ENCODE results near the gene TP53AIP1.
"Not testable (repeated sequence)": the region's sequence is repeated elsewhere in the genome, so short reads cannot be mapped to it uniquely, and the experiment has no call there.

Gene TP53AIP1

GRCh38 chr11:128926437-128927107, 16.1 kb downstream of the TP53AIP1 start:
- no peak overlapping the region for H3K4me3 Mint-ChIP-seq
- H3K27ac Mint-ChIP-seq = no peak overlapping the region

GRCh38 chr11:128926000-128926399, 16.7 kb downstream of the TP53AIP1 start:
- peaks cover 8% of the 10 kb centered on the region for H3K27me3 Mint-ChIP-seq

More at GRCh38 chr11:128926437-128927107, 16.1 kb downstream of the TP53AIP1 start:
- H3K9me3 Mint-ChIP-seq = no peaks in the 10 kb centered on the region
- intact Hi-C loops (cut with micrococcal nuclease) = no loop called here
- no peaks in the 10 kb centered on the region for H3K36me3 Mint-ChIP-seq (ENCODE audit: low read depth)
- H3K4me1 Mint-ChIP-seq (ENCODE audit: low read depth) = peaks cover 25% of the 10 kb centered on the region
- peaks cover 8% of the 10 kb centered on the region for H3K27me3 Mint-ChIP-seq

GRCh38 chr11:128925250-128925600, 17.4 kb downstream of the TP53AIP1 start:
- no peaks in the 10 kb centered on the region for H3K9me3 Mint-ChIP-seq
- intact Hi-C loops (cut with micrococcal nuclease) = no loop called here
- H3K36me3 Mint-ChIP-seq (ENCODE audit: low read depth) = no peaks in the 10 kb centered on the region
- H3K27ac Mint-ChIP-seq = no peak overlapping the region
- peaks cover 10% of the 10 kb centered on the region for H3K27me3 Mint-ChIP-seq
- no peak overlapping the region for H3K4me3 Mint-ChIP-seq
- H3K4me1 Mint-ChIP-seq (ENCODE audit: low read depth) = peaks cover 19% of the 10 kb centered on the region

More at GRCh38 chr11:128926000-128926399, 16.7 kb downstream of the TP53AIP1 start:
- no peak overlapping the region for H3K4me3 Mint-ChIP-seq
- H3K4me1 Mint-ChIP-seq (ENCODE audit: low read depth) = peaks cover 22% of the 10 kb centered on the region
- no peaks in the 10 kb centered on the region for H3K9me3 Mint-ChIP-seq
- no peak overlapping the region for H3K27ac Mint-ChIP-seq
- intact Hi-C loops (cut with micrococcal nuclease) = no loop called here
- H3K36me3 Mint-ChIP-seq (ENCODE audit: low read depth) = no peaks in the 10 kb centered on the region

- Mint-ChIP-seq H3K9me3 (no peaks in the 10 kb centered on the region), H3K27ac (no peak overlapping the region), H3K36me3 (ENCODE audit: low read depth) (no peaks in the 10 kb centered on the region), H3K4me3 (no peak overlapping the region), H3K4me1 (ENCODE audit: low read depth) (peaks cover 19% of the 10 kb centered on the region), H3K27me3 (peaks cover 9% of the 10 kb centered on the region)
- intact Hi-C loops (cut with micrococcal nuclease) = no loop called here
These were observed 18.0 kb downstream of the TP53AIP1 start for GRCh38 chr11:128924510-128925249.

- H3K9me3 Mint-ChIP-seq = no peaks in the 10 kb centered on the region
- H3K27ac Mint-ChIP-seq = no peak overlapping the region
- no peaks in the 10 kb centered on the region for H3K36me3 Mint-ChIP-seq (ENCODE audit: low read depth)
- H3K4me1 Mint-ChIP-seq (ENCODE audit: low read depth) = peaks cover 22% of the 10 kb centered on the region
- H3K4me3 Mint-ChIP-seq = no peak overlapping the region
- H3K27me3 Mint-ChIP-seq = peaks cover 6% of the 10 kb centered on the region
- intact Hi-C loops (cut with micrococcal nuclease) = no loop called here
These were observed 18.6 kb downstream of the TP53AIP1 start for GRCh38 chr11:128924104-128924503.

GRCh38 chr11:128921793-128922192, 20.9 kb downstream of the TP53AIP1 start:
- peaks cover 6% of the 10 kb centered on the region for H3K27me3 Mint-ChIP-seq
- intact Hi-C loops (cut with micrococcal nuclease) = no loop called here
- H3K4me1 Mint-ChIP-seq (ENCODE audit: low read depth) = peaks cover 13% of the 10 kb centered on the region
- no peaks in the 10 kb centered on the region for H3K9me3 Mint-ChIP-seq
- no peaks in the 10 kb centered on the region for H3K36me3 Mint-ChIP-seq (ENCODE audit: low read depth)
- H3K4me3 Mint-ChIP-seq = no peak overlapping the region
- no peak overlapping the region for H3K27ac Mint-ChIP-seq

- intact Hi-C loops (cut with micrococcal nuclease) = no loop called here
- H3K27me3 Mint-ChIP-seq = peaks cover 6% of the 10 kb centered on the region
- no peak overlapping the region for H3K4me3 Mint-ChIP-seq
- H3K9me3 Mint-ChIP-seq = peaks cover 6% of the 10 kb centered on the region
- no peak overlapping the region for H3K27ac Mint-ChIP-seq
- H3K4me1 Mint-ChIP-seq (ENCODE audit: low read depth) = peaks cover 21% of the 10 kb centered on the region
- H3K36me3 Mint-ChIP-seq (ENCODE audit: low read depth) = no peaks in the 10 kb centered on the region
These were observed 22.0 kb downstream of the TP53AIP1 start for GRCh38 chr11:128920666-128921065.

GRCh38 chr11:128919635-128920034, 23.0 kb downstream of the TP53AIP1 start:
- H3K36me3 Mint-ChIP-seq (ENCODE audit: low read depth); H3K4me3 Mint-ChIP-seq; intact Hi-C loops (cut with micrococcal nuclease); H3K27me3 Mint-ChIP-seq: not testable (repeated sequence)
- Mint-ChIP-seq H3K9me3 (peaks cover 11% of the 10 kb centered on the region), H3K4me1 (ENCODE audit: low read depth) (peaks cover 21% of the 10 kb centered on the region), H3K27ac (peak overlapping the region; percentile 62)

GRCh38 chr11:128919216-128919615, 23.5 kb downstream of the TP53AIP1 start:
- intact Hi-C loops (cut with micrococcal nuclease) = no loop called here
- Mint-ChIP-seq H3K36me3 (ENCODE audit: low read depth) (no peaks in the 10 kb centered on the region), H3K27ac (peak overlapping the region; percentile 62), H3K9me3 (peaks cover 11% of the 10 kb centered on the region), H3K4me3 (no peak overlapping the region), H3K27me3 (peaks cover 2% of the 10 kb centered on the region), H3K4me1 (ENCODE audit: low read depth) (peaks cover 21% of the 10 kb centered on the region)

- Mint-ChIP-seq H3K36me3 (ENCODE audit: low read depth) (no peaks in the 10 kb centered on the region), H3K27ac (no peak overlapping the region), H3K27me3 (peaks cover 2% of the 10 kb centered on the region), H3K4me3 (no peak overlapping the region), H3K4me1 (ENCODE audit: low read depth) (peaks cover 21% of the 10 kb centered on the region), H3K9me3 (peaks cover 11% of the 10 kb centered on the region)
- intact Hi-C loops (cut with micrococcal nuclease) = no loop called here
These were observed 25.4 kb downstream of the TP53AIP1 start for GRCh38 chr11:128917144-128917724.

- Mint-ChIP-seq H3K36me3 (ENCODE audit: low read depth) (no peaks in the 10 kb centered on the region), H3K4me3 (no peak overlapping the region), H3K9me3 (peaks cover 11% of the 10 kb centered on the region), H3K4me1 (ENCODE audit: low read depth) (peaks cover 16% of the 10 kb centered on the region), H3K27me3 (peaks cover 2% of the 10 kb centered on the region), H3K27ac (no peak overlapping the region)
- intact Hi-C loops (cut with micrococcal nuclease) = no loop called here
These were observed 26.0 kb downstream of the TP53AIP1 start for GRCh38 chr11:128916681-128917080.

- no peak overlapping the region for H3K4me3 Mint-ChIP-seq
- H3K36me3 Mint-ChIP-seq (ENCODE audit: low read depth) = no peaks in the 10 kb centered on the region
- intact Hi-C loops (cut with micrococcal nuclease) = no loop called here
- no peak overlapping the region for H3K27ac Mint-ChIP-seq
- peaks cover 11% of the 10 kb centered on the region for H3K9me3 Mint-ChIP-seq
- peaks cover 2% of the 10 kb centered on the region for H3K27me3 Mint-ChIP-seq
- peaks cover 16% of the 10 kb centered on the region for H3K4me1 Mint-ChIP-seq (ENCODE audit: low read depth)
These were observed 26.6 kb downstream of the TP53AIP1 start for GRCh38 chr11:128916037-128916572.

GRCh38 chr11:128915149-128915521, 27.5 kb downstream of the TP53AIP1 start:
- Mint-ChIP-seq H3K27ac (no peak overlapping the region), H3K4me3 (no peak overlapping the region), H3K36me3 (ENCODE audit: low read depth) (no peaks in the 10 kb centered on the region), H3K27me3 (no peaks in the 10 kb centered on the region), H3K4me1 (ENCODE audit: low read depth) (peaks cover 16% of the 10 kb centered on the region), H3K9me3 (peaks cover 11% of the 10 kb centered on the region)
- intact Hi-C loops (cut with micrococcal nuclease) = no loop called here

All from dendritic cell treated with granulocyte-macrophage colony-stimulating factor and Interleukin-4, amounts not matched to agents 40 ng/mL and 50 ng/mL, for 4 days (primary cell).